Cardiac muscle cell (in vitro differentiated cells and primary cell): ENCODE data around the gene FAM9A. TPM values are rescaled to one million over a fixed set of nuclear protein-coding genes. Genes with fewer than 3 reads are reported as not detected.

Experiments
- DNase-seq, 2 donors: peaks; one replicate each; pipeline versions ENCODE4 v3.0.0 to v3.0.0-alpha.2; 2010 to 2017; ENCODE audit warnings: low read depth in 1 of 2, low spot score in 1 of 2
- H3K27ac ChIP-seq: fragments of 200-600 bp; sonication (generic); 2 replicates; pipeline ENCODE4 v1.5.1; 2016
- H3K27me3 ChIP-seq: fragments of 200-600 bp; sonication (generic); 2 replicates; pipeline ENCODE4 v1.6.0; 2016; ENCODE audit warnings: control low read depth
- H3K36me3 ChIP-seq: fragments of 200-600 bp; sonication (generic); 2 replicates; pipeline ENCODE4 v1.5.1; 2016; ENCODE audit warnings: control low read depth
- H3K4me1 ChIP-seq: fragments of 200-600 bp; sonication (generic); 2 replicates; pipeline ENCODE4 v1.8.1; 2017; ENCODE audit warnings: low read depth, mild to moderate bottlenecking, mixed run types
- H3K4me3 ChIP-seq: fragments of 200-600 bp; sonication (generic); 2 replicates; pipeline ENCODE4 v1.5.1; 2016; ENCODE audit warnings: mild to moderate bottlenecking
- H3K9me3 ChIP-seq: fragments of 200-600 bp; sonication (generic); 2 replicates; pipeline ENCODE4 v1.5.1; 2017; ENCODE audit warnings: low read depth, mild to moderate bottlenecking, control low read depth
- CTCF ChIP-seq: IDR thresholded peaks from 2 replicates; pipeline ENCODE4 v1.5.1; 2012; ENCODE audit warnings: low read depth, mild to moderate bottlenecking, low read length
- polyA plus RNA-seq: library from polyadenylated mRNA; unstranded; fragments of >200 nt; fragmentation: Nextera tagmentation; extraction: Ambion mirVana; gene quantifications from 2 replicates; pipeline ENCODE4 v1.2.1, GENCODE V29; 2016
- total RNA-seq: library from RNA; depleted of rRNA; stranded (reverse); fragments of >200 nt; gene quantifications from 2 replicates; pipeline ENCODE4 v1.2.3, GENCODE V29; 2016

The FAM9A gene
- total RNA-seq = not detected in 2 replicates
- not detected in 2 replicates for polyA plus RNA-seq

- no peak within 1 kb of the TSS for H3K4me3 ChIP-seq
- DNase-seq = no peak
- TF ChIP-seq CTCF = no peak
- H3K4me1 ChIP-seq = no peaks in the 10 kb centered on the region
- no peaks in the 10 kb centered on the region for H3K36me3 ChIP-seq
- H3K27ac ChIP-seq = no peak within 1 kb of the TSS
- no peaks in the 10 kb centered on the region for H3K9me3 ChIP-seq
- no peaks in the 10 kb centered on the region for H3K27me3 ChIP-seq
These were observed at the start of gene FAM9A for GRCh38 chrX:8801041-8801599. FAM9A (minus strand) TSS chrX:8801383; CDS start chrX:8800171, 1,212 bp downstream.

GRCh38 chrX:8850478-8850877 is 49.3 kb upstream of the FAM9A start:
- no peaks in the 10 kb centered on the region for H3K4me1 ChIP-seq
- TF ChIP-seq CTCF = no peak
- no peak overlapping the region for H3K4me3 ChIP-seq
- no peaks in the 10 kb centered on the region for H3K9me3 ChIP-seq
- no peak for DNase-seq
- no peaks in the 10 kb centered on the region for H3K27me3 ChIP-seq
- no peak overlapping the region for H3K27ac ChIP-seq
- no peaks in the 10 kb centered on the region for H3K36me3 ChIP-seq

GRCh38 chrX:8849945-8850344 is 48.8 kb upstream of the FAM9A start:
- no peaks in the 10 kb centered on the region for H3K36me3 ChIP-seq
- peak; percentile 13 for TF ChIP-seq CTCF
- no peaks in the 10 kb centered on the region for H3K4me1 ChIP-seq
- no peaks in the 10 kb centered on the region for H3K27me3 ChIP-seq
- no peak overlapping the region for H3K27ac ChIP-seq
- H3K9me3 ChIP-seq = no peaks in the 10 kb centered on the region
- no peak overlapping the region for H3K4me3 ChIP-seq
- DNase-seq = no peak

- TF ChIP-seq CTCF = no peak
- no peak for DNase-seq
- Histone ChIP-seq H3K4me3 (no peak overlapping the region), H3K36me3 (no peaks in the 10 kb centered on the region), H3K9me3 (no peaks in the 10 kb centered on the region), H3K27ac (no peak overlapping the region), H3K27me3 (no peaks in the 10 kb centered on the region), H3K4me1 (no peaks in the 10 kb centered on the region)
These were observed 48.3 kb upstream of the FAM9A start for GRCh38 chrX:8849458-8849857.

GRCh38 chrX:8848911-8849310 is 47.7 kb upstream of the FAM9A start:
- peak in 1 of 2 donors; percentile 48 for DNase-seq
- Histone ChIP-seq H3K36me3 (no peaks in the 10 kb centered on the region), H3K4me1 (no peaks in the 10 kb centered on the region), H3K9me3 (no peaks in the 10 kb centered on the region), H3K4me3 (no peak overlapping the region), H3K27ac (no peak overlapping the region), H3K27me3 (no peaks in the 10 kb centered on the region)
- TF ChIP-seq CTCF = no peak
